Measurements from ENCODE around the gene DET1.
A peak's percentile ranks its signal among the peaks of the same experiment; 100 is the strongest.
"Not testable (repeated sequence)": the region's sequence is repeated elsewhere in the genome, so short reads cannot be mapped to it uniquely, and the experiment has no call there.

The DET1 gene

GRCh38 chr15:88546248-88547129 lies at the start of gene DET1:
Gene DET1, minus strand, starts transcription at chr15:88546681. Its CDS starts 14,976 bp downstream, at chr15:88531705.
- DNase-seq (ENCODE audit: low read depth in 3 of 3): peak; percentile 91 to 95 (median 92)

GRCh38 chr15:88591384-88591783 lies 44.9 kb upstream of the DET1 start:
- DNase-seq (ENCODE audit: low read depth in 3 of 3): no peak

GRCh38 chr15:88590759-88591158 lies 44.3 kb upstream of the DET1 start:
- no peak for DNase-seq (ENCODE audit: low read depth in 3 of 3)

GRCh38 chr15:88586401-88587162 lies 40.1 kb upstream of the DET1 start:
- no peak for DNase-seq (ENCODE audit: low read depth in 3 of 3)

- DNase-seq (ENCODE audit: low read depth in 3 of 3): no peak
Observed at GRCh38 chr15:88580532-88580931, 34.1 kb upstream of the DET1 start.

GRCh38 chr15:88579322-88579721 lies 32.8 kb upstream of the DET1 start:
- DNase-seq (ENCODE audit: low read depth in 3 of 3): no peak

GRCh38 chr15:88574655-88575054 lies 28.2 kb upstream of the DET1 start:
- DNase-seq (ENCODE audit: low read depth in 3 of 3): no peak

GRCh38 chr15:88574077-88574476 lies 27.6 kb upstream of the DET1 start:
- DNase-seq (ENCODE audit: low read depth in 3 of 3): no peak

- DNase-seq (ENCODE audit: low read depth in 3 of 3): no peak
Observed at GRCh38 chr15:88571852-88572259, 25.4 kb upstream of the DET1 start.

- DNase-seq (ENCODE audit: low read depth in 3 of 3): no peak
Observed at GRCh38 chr15:88571153-88571851, 24.8 kb upstream of the DET1 start.

- no peak for DNase-seq (ENCODE audit: low read depth in 3 of 3)
Observed at GRCh38 chr15:88568589-88568988, 22.1 kb upstream of the DET1 start.

GRCh38 chr15:88564741-88565140 lies 18.3 kb upstream of the DET1 start:
- no peak for DNase-seq (ENCODE audit: low read depth in 3 of 3)

GRCh38 chr15:88563638-88564037 lies 17.2 kb upstream of the DET1 start:
- no peak for DNase-seq (ENCODE audit: low read depth in 3 of 3)

GRCh38 chr15:88559565-88559964 lies 13.1 kb upstream of the DET1 start:
- not testable (repeated sequence) for DNase-seq (ENCODE audit: low read depth in 3 of 3)

GRCh38 chr15:88558026-88558425 lies 11.5 kb upstream of the DET1 start:
- DNase-seq (ENCODE audit: low read depth in 3 of 3): not testable (repeated sequence)

- not testable (repeated sequence) for DNase-seq (ENCODE audit: low read depth in 3 of 3)
Observed at GRCh38 chr15:88548009-88548408, 1.5 kb upstream of the DET1 start.

GRCh38 chr15:88545578-88546247 lies 768 bp downstream of the DET1 start:
- not testable (repeated sequence) for DNase-seq (ENCODE audit: low read depth in 3 of 3)

GRCh38 chr15:88543065-88543776 lies 3.3 kb downstream of the DET1 start:
- DNase-seq (ENCODE audit: low read depth in 3 of 3): no peak

- DNase-seq (ENCODE audit: low read depth in 3 of 3): no peak
Observed at GRCh38 chr15:88542342-88542733, 4.1 kb downstream of the DET1 start.

- DNase-seq (ENCODE audit: low read depth in 3 of 3): no peak
Observed at GRCh38 chr15:88541709-88542341, 4.7 kb downstream of the DET1 start.

All from stimulated activated CD4-positive, alpha-beta T cell treated with anti-CD3 and anti-CD28 coated beads, TNF-alpha, amount 100 ng/mL, for 24 hours (primary cell).